Gastrocnemius medialis (tissue), 4 donors: ENCODE data around the gene RSAD2. TPM values are rescaled to one million over a fixed set of nuclear protein-coding genes. Genes with fewer than 3 reads are reported as not detected.

Experiments used
- ATAC-seq, 2 donors: fragments of 150-250 bp; one replicate each; pipeline ENCODE4 v1.9.1; 2016
- DNase-seq, 2 donors: peaks; one replicate each; pipeline ENCODE4 v3.0.0-alpha.2; 2019
- H3K27ac ChIP-seq, 4 donors: fragments of 200-600 bp; sonication (generic); 1 replicate in 1 of 4; 2 replicates in 3 of 4; pipeline ENCODE4 v1.5.1; 2016 to 2018; ENCODE audit warnings: mild to moderate bottlenecking in 2 of 4, moderate library complexity in 1 of 4
- H3K27me3 ChIP-seq, 3 donors: fragments of 200-600 bp; sonication (generic) in 2 of 3; 1 replicate in 1 of 3; 2 replicates in 2 of 3; pipeline versions ENCODE4 v1.5.1 to v1.6.0; 2016 to 2019; ENCODE audit warnings: mild to moderate bottlenecking in 1 of 3, moderate library complexity in 1 of 3
- H3K36me3 ChIP-seq, 2 donors: fragments of 200-600 bp; sonication (generic) in 1 of 2; one replicate each; pipeline ENCODE4 v1.5.1; 2017 to 2018
- H3K4me1 ChIP-seq, 2 donors: fragments of 200-600 bp; sonication (generic) in 1 of 2; one replicate each; pipeline ENCODE4 v1.5.1; 2016 to 2017; ENCODE audit warnings: mild to moderate bottlenecking in 2 of 2
- H3K4me3 ChIP-seq, 4 donors: fragments of 200-600 bp; sonication (generic) in 3 of 4; 1 replicate in 1 of 4; 2 replicates in 3 of 4; pipeline ENCODE4 v1.5.1; 2016 to 2019; ENCODE audit warnings: mild to moderate bottlenecking in 2 of 4
- H3K9me3 ChIP-seq, 3 donors: fragments of 200-600 bp; sonication (generic) in 2 of 3; 1 replicate in 1 of 3; 2 replicates in 2 of 3; pipeline ENCODE4 v1.5.1; 2016 to 2019
- POLR2A ChIP-seq, 2 donors: fragments of 450-650 bp; IDR thresholded peaks; one replicate each; pipeline ENCODE4 v1.6.1; 2017; ENCODE audit warnings: antibody characterized with exemption in 2 of 2, mild to moderate bottlenecking in 2 of 2, moderate library complexity in 2 of 2
- in situ Hi-C, 4 donors: fragments of 200-750 bp; cut with MboI; loops; one replicate each; pipeline versions ENCODE4 v1.15.0 to v1.8.0; 2017; ENCODE audit warnings: low sequenced_read_pairs in 4 of 4
- intact Hi-C: fragments of 100-400 bp; cut with DNase I; formaldehyde crosslinking; loops from one replicate; pipeline ENCODE4 v1.15.1; 2023; ENCODE audit warnings: low total_unique reads
- total RNA-seq, 4 donors: library from RNA; depleted of rRNA; stranded (reverse); fragments of >200 nt; gene quantifications; one replicate each; pipeline versions ENCODE4 v1.1.0 to v1.2.3, GENCODE V29; 2016
- TF ChIP-seq, protein P1 (sequence below), 5 experiments: fragments of 450-650 bp in 3 of 5; fragments of 200-600 bp in 2 of 5; sonication (generic) in 2 of 5; IDR thresholded peaks in 4 of 5; conservative IDR thresholded peaks in 1 of 5; 1 replicate in 4 of 5; 2 replicates in 1 of 5; pipeline ENCODE4 v1.5.1; 2016 to 2019; ENCODE audit warnings: antibody characterized with exemption in 5 of 5, mild to moderate bottlenecking in 3 of 5, moderate library complexity in 3 of 5

The RSAD2 gene
- total RNA-seq, 4 donors from 2014 or later = 1.2 to 4.2 (median 2.9) TPM

DNA sequence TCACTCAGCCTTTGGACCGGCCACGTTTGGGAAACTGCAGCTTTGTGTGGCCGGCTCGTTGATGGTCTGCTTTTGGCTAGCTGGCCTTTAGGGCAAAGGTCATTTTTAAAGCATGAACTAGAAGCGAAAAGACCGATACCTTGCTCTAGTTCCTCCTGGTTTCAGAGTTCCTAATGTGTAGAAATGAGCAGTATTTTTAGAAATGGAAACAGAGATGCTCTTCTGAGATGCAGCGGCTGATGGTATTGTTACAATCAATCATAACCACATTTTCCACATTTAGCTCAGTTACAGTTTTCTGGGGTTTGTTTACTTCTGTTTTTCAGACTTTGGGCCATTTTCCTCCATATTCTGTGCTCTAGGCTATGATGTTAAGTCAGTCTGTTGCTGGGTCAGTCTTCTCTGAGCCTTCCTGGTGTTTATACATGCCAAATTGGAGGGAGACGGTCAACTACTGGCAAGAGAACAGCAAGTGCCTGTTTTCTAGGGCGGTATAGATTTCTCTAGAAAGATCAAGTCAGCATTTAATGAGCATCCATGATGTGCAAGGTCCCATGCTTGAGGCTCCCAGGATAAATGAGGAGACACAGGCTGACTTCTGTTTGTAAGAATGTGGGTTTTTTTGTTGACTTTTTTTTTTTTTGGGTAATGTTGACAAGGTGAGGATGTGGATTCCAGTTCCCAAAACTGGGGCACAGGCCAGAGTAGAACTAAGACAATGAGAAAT is 67.7 kb downstream of the RSAD2 start:
- in situ Hi-C loops (no loop called here), intact Hi-C loops (no loop called here)
- DNase-seq = no peak
- Histone ChIP-seq H3K27ac (peak overlapping the region; percentile 23 to 65 (median 43)), H3K4me3 (no peak overlapping the region), H3K9me3 (no peaks in the 10 kb centered on the region), H3K4me1 (peaks cover 15 to 22% of the 10 kb centered on the region in 2 donors), H3K36me3 (no peaks in the 10 kb centered on the region), H3K27me3 (no peaks in the 10 kb centered on the region)
- TF ChIP-seq POLR2A (IDR thresholded peaks at IDR 0.05) = no peak
- TF ChIP-seq, protein P1, sequence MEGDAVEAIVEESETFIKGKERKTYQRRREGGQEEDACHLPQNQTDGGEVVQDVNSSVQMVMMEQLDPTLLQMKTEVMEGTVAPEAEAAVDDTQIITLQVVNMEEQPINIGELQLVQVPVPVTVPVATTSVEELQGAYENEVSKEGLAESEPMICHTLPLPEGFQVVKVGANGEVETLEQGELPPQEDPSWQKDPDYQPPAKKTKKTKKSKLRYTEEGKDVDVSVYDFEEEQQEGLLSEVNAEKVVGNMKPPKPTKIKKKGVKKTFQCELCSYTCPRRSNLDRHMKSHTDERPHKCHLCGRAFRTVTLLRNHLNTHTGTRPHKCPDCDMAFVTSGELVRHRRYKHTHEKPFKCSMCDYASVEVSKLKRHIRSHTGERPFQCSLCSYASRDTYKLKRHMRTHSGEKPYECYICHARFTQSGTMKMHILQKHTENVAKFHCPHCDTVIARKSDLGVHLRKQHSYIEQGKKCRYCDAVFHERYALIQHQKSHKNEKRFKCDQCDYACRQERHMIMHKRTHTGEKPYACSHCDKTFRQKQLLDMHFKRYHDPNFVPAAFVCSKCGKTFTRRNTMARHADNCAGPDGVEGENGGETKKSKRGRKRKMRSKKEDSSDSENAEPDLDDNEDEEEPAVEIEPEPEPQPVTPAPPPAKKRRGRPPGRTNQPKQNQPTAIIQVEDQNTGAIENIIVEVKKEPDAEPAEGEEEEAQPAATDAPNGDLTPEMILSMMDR (IDR thresholded peaks at IDR 0.05 in 4 of 5, conservative IDR thresholded peaks at IDR 0.05 in 1 of 5) = no peak
- ATAC-seq = no peak

DNA sequence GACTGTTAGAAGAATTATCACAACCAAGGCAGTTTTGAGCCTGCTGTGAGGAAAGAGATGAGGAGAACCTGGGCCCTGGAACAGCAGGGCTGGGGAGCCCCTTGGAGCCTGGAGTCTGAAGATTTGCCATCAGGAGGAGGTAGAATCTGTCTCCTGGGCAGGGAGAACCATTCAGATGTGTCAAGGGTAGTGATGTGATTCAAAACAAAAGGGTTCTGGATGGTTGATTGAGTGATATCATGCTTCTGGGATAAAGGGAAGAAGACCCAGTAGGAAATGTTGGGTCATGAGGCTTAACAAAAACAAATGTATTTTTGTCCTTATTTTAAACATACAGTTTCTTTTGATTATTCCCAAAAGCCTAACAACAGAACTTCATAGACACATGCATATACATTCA is 68.2 kb downstream of the RSAD2 start:
- peak overlapping the region; percentile 23 to 65 (median 43) for H3K27ac ChIP-seq

DNA sequence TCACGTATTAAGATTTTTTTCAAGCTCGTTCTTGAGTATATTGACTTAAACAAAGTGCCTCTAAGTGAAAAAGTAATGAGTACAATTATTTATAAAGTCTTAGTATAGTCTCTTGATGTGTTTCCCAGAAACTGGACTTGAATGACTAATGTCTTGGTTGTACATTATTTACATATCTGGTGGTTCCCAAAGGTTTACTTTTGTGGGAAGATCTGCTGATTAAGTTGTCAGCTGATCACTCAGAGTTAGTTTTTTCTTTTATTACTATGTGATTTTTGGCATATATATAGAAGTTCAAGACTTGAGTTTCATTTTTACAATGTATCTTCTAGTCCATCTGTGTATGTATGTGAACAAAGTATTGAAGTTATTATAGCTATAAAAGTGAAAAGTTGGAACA is 69.1 kb downstream of the RSAD2 start:
- Histone ChIP-seq H3K27me3 (no peaks in the 10 kb centered on the region), H3K36me3 (no peaks in the 10 kb centered on the region), H3K4me1 (peaks cover 15 to 16% of the 10 kb centered on the region in 2 donors), H3K27ac (peak overlapping the region in 2 of 4 donors; percentile 22 to 49), H3K9me3 (no peaks in the 10 kb centered on the region), H3K4me3 (no peak overlapping the region)
- no peak for DNase-seq
- intact Hi-C loops (no loop called here), in situ Hi-C loops (no loop called here)
- ATAC-seq = no peak
- TF ChIP-seq POLR2A (IDR thresholded peaks at IDR 0.05) = no peak
- TF ChIP-seq, protein P1 (IDR thresholded peaks at IDR 0.05 in 4 of 5, conservative IDR thresholded peaks at IDR 0.05 in 1 of 5) = no peak

More for the DNA sequence above, 68.2 kb downstream of the RSAD2 start:
- no peak for ATAC-seq
- no peaks in the 10 kb centered on the region for H3K36me3 ChIP-seq
- intact Hi-C loops = no loop called here
- H3K4me1 ChIP-seq = peaks cover 15 to 21% of the 10 kb centered on the region in 2 donors
- no peaks in the 10 kb centered on the region for H3K9me3 ChIP-seq
- H3K4me3 ChIP-seq = no peak overlapping the region
- no peaks in the 10 kb centered on the region for H3K27me3 ChIP-seq
- TF ChIP-seq, protein P1 (IDR thresholded peaks at IDR 0.05 in 4 of 5, conservative IDR thresholded peaks at IDR 0.05 in 1 of 5) = no peak
- TF ChIP-seq POLR2A (IDR thresholded peaks at IDR 0.05) = no peak
- in situ Hi-C loops = no loop called here
- no peak for DNase-seq

Other genes with a start within 250 kb of the RSAD2 start
- gene CMPK2, start 11.9 kb upstream of the RSAD2 start, total RNA-seq = 10 to 100 TPM in 1 of 4 donors, 1 to 10 TPM in 3; 2.1 to 12.2 (median 3.3) TPM
- 10 to 100 TPM in 2 of 4 donors, 1 to 10 TPM in 2; 4.9 to 16.2 (median 10.2) TPM for gene RNF144A, start 39.6 kb downstream of the RSAD2 start, total RNA-seq